A549 (cell line): Measurements from ENCODE around the gene ZNF30.

Source experiments
- CTCF ChIP-seq: fragments of >200 bp; sonication (Bioruptor Twin); formaldehyde crosslinking; IDR thresholded peaks from 3 replicates; pipeline ENCODE4 v1.5.1; 2016
- ELK1 ChIP-seq: fragments of 150-350 bp; IDR thresholded peaks from 2 replicates; pipeline ENCODE4 v1.6.1; 2014; ENCODE audit warnings: low read depth, mild to moderate bottlenecking, low read length
- RAD21 ChIP-seq, 2 experiments: fragments of >200 bp in 1 of 2; sonication (Bioruptor Twin) in 1 of 2; formaldehyde crosslinking in 1 of 2; IDR thresholded peaks in 1 of 2; conservative IDR thresholded peaks in 1 of 2; 2 replicates in 1 of 2; 3 replicates in 1 of 2; pipeline ENCODE4 v1.6.1; 2012 to 2018; ENCODE audit warnings: inconsistent platforms in 1 of 2

- TF ChIP-seq CTCF (no peak), RAD21 (conservative IDR thresholded peaks at IDR 0.05 in 1 of 2, IDR thresholded peaks at IDR 0.05 in 1 of 2) (peak in 1 of 2 experiments; percentile 30; a peak in 1 of 5 replicates), ELK1 (no peak)
Observed at GRCh38 chr19:34926685-34927375, at the start of gene ZNF30.
